Keratinocyte (primary cell): ENCODE data around the gene CALR3.

Source experiments
- CTCF ChIP-seq, 3 experiments: IDR thresholded peaks in 1 of 3; conservative IDR thresholded peaks in 1 of 3; optimal IDR thresholded peaks in 1 of 3; 2 replicates in 2 of 3; 3 replicates in 1 of 3; pipeline versions ENCODE3 to v1.5.1; 2011; ENCODE audit warnings: low read length in 3 of 3, mild to moderate bottlenecking in 3 of 3, moderate library complexity in 2 of 3, control low read depth in 1 of 3, inconsistent platforms in 1 of 3; ENCODE audit not compliant: insufficient read depth in 2 of 3; ENCODE audit errors: extremely low read depth in 1 of 3
- EZH2 ChIP-seq: IDR thresholded peaks from one replicate; pipeline ENCODE4 v1.6.1; 2012; ENCODE audit warnings: inconsistent platforms, mild to moderate bottlenecking, low read length, moderate library complexity

DNA sequence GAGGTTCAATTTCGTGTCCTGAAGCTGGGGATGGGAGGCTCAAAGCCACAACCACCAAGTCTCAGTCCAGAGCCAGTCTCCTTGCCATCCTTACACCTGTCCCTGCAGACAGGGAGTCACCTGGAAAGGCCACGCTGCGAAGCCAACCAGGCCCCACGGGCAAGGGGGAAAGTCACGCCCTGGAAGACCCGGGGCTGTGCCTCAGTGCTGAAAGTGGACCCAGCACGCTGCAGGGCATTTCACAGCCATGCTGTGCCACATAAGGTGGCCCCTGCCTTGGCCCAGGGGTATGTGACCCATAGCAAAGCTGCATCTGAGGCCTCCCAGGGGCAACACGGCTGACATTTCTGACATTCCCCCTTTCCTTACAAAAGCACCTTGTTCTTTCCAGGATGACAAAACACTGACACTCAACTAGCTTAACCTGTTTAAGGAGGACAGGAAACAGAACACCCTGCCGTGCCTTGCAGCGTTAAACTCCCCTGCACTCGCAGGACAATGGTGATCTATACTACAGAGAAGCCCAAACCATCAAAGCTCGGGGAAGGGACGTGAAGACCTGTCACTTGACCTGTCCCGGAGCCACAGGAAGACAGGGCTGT, 31.5 kb upstream of the CALR3 start:
- TF ChIP-seq CTCF (optimal IDR thresholded peaks at IDR 0.05 in 1 of 3, IDR thresholded peaks at IDR 0.05 in 1 of 3, conservative IDR thresholded peaks at IDR 0.05 in 1 of 3; ENCODE audit: extremely low read depth in 1 of 3, insufficient read depth in 2 of 3, low read length in 3 of 3) (no peak), EZH2 (no peak)
